Lower lobe of right lung (tissue), 2 donors: ENCODE measurements around the gene MAP7. TPM values are rescaled to one million over a fixed set of nuclear protein-coding genes. Genes with fewer than 3 reads are reported as not detected.

Experiments
- ATAC-seq, 2 donors: fragments of 200-7000 bp; cut with Tn5 transposase; one replicate each; pipeline ENCODE4 v1.9.1; 2020 to 2022; ENCODE audit warnings: mild to moderate bottlenecking in 2 of 2, moderate library complexity in 2 of 2
- DNase-seq: peaks from one replicate; pipeline ENCODE4 v3.0.0-alpha.2; 2020
- H3K27ac ChIP-seq: fragments of 200-600 bp; one replicate; pipeline ENCODE4 v1.8.0; 2022
- H3K27me3 ChIP-seq: fragments of 200-600 bp; one replicate; pipeline ENCODE4 v1.8.0; 2022; ENCODE audit warnings: low read depth
- H3K36me3 ChIP-seq: fragments of 200-600 bp; one replicate; pipeline ENCODE4 v1.8.0; 2022; ENCODE audit warnings: mild to moderate bottlenecking
- H3K4me1 ChIP-seq: fragments of 200-600 bp; one replicate; pipeline ENCODE4 v1.8.0; 2022
- H3K4me3 ChIP-seq: fragments of 200-600 bp; one replicate; pipeline ENCODE4 v1.8.0; 2022; ENCODE audit warnings: mild to moderate bottlenecking
- H3K9me3 ChIP-seq: fragments of 200-600 bp; one replicate; pipeline ENCODE4 v1.8.0; 2022
- intact Hi-C: fragments of 100-400 bp; cut with DNase I; formaldehyde crosslinking; loops from one replicate; pipeline ENCODE4 v1.11.0; 2022
- total RNA-seq: library from RNA; stranded (reverse); fragmentation: NEBNext Ultra II Directional; extraction: Animal tissue kit (Norgen Biotek cat#: 25700); gene quantifications from one replicate; pipeline ENCODE4 v1.2.1, GENCODE V29; 2021
- TF ChIP-seq, protein P1 (sequence below): fragments of 200-600 bp; IDR thresholded peaks from one replicate; pipeline ENCODE4 v1.8.0; 2022; ENCODE audit warnings: antibody characterized with exemption, mild to moderate bottlenecking
- donor health status: DM: no; HTN: yes; CAD: no; lungs with severe emphysema.

The MAP7 gene
- total RNA-seq, 1 donor from 2014 or later, result 18.3 TPM

DNA sequence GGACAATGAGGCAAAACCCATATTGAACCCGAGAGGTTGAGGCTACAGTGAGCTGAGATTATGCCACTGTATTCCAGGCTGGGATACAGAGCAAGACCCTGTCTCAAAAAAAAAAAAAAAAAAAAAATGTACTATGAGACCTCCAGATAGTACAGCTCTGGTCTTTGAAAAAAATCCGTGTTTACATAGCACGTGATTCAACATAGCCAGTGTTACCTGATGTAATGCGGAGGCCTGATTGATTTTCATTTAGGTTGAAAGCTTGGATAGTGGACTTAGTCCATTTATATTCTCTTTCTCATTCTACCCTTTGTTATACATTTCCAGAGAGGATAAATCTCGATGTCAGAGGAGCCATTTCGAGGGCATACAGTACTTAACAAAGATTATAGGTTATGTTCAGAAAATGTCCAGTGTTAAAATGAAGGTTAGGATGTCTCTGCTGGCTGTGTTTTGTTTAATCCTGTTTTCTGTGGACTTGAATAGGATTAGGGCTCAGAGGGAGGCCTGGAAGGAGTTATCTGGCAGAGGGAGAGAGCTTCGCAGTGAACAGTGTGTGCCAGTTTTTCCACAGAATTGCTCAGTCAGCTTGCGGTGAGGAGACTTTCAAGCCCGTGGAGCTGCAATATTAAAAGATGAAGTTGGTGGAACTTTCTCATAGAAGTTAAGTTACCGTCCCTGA lies 226.7 kb downstream of the MAP7 start:
- TF ChIP-seq, protein P1, sequence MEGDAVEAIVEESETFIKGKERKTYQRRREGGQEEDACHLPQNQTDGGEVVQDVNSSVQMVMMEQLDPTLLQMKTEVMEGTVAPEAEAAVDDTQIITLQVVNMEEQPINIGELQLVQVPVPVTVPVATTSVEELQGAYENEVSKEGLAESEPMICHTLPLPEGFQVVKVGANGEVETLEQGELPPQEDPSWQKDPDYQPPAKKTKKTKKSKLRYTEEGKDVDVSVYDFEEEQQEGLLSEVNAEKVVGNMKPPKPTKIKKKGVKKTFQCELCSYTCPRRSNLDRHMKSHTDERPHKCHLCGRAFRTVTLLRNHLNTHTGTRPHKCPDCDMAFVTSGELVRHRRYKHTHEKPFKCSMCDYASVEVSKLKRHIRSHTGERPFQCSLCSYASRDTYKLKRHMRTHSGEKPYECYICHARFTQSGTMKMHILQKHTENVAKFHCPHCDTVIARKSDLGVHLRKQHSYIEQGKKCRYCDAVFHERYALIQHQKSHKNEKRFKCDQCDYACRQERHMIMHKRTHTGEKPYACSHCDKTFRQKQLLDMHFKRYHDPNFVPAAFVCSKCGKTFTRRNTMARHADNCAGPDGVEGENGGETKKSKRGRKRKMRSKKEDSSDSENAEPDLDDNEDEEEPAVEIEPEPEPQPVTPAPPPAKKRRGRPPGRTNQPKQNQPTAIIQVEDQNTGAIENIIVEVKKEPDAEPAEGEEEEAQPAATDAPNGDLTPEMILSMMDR, result no peak
- ATAC-seq (no peak), DNase-seq (no peak)
- intact Hi-C loops, result no loop called here
- Histone ChIP-seq H3K4me1 (no peaks in the 10 kb centered on the region), H3K4me3 (no peak overlapping the region), H3K9me3 (no peaks in the 10 kb centered on the region), H3K27ac (no peak overlapping the region), H3K36me3 (no peaks in the 10 kb centered on the region), H3K27me3 (no peaks in the 10 kb centered on the region)

DNA sequence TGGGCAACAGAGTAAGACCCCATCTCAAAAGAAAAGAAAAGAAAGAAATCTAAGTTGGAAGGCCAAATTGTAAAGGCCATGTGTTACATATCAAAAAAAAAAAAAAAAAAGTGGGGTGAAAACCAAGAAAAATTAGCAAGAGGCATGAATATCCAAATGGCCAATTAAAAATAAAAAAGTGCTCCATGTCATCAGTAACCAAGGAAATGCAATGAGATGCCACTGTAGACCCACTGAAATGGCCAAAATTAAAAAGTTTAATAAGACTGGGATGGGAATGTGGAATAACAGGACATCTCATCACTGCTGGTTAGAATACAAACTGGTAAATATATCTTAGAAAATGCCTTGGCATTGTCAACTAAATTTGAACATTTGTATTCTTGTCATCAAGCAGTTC lies 230.5 kb downstream of the MAP7 start:
- no peak for DNase-seq
- H3K4me1 ChIP-seq, result no peaks in the 10 kb centered on the region
- H3K27ac ChIP-seq, result no peak overlapping the region
- H3K9me3 ChIP-seq, result no peaks in the 10 kb centered on the region
- intact Hi-C loops, result no loop called here
- H3K36me3 ChIP-seq, result no peaks in the 10 kb centered on the region
- H3K27me3 ChIP-seq, result no peaks in the 10 kb centered on the region
- no peak overlapping the region for H3K4me3 ChIP-seq
- TF ChIP-seq, protein P1, result no peak
- ATAC-seq, result no peak

DNA sequence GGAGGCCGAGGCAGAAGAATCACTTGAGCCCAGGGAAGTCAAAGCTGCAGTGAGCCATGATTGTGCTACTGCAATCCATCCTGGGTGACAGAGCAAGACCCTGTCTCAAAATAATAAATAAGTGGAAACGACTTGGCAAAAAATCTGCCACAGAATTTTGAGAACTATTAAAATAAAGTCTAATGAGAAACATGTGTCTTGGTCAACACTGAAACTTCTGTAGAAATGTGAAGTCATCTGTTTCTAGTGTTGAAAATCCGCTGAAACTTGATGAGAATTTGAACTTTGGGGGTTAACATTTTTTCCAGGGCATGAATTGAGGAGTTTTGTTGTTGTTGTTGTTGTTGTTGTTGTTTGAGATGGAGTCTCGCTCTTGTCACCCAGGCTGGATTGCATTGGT lies 231.5 kb downstream of the MAP7 start:
- H3K27me3 ChIP-seq, result no peaks in the 10 kb centered on the region
- intact Hi-C loops, result no loop called here
- no peaks in the 10 kb centered on the region for H3K4me1 ChIP-seq
- TF ChIP-seq, protein P1, result no peak
- no peaks in the 10 kb centered on the region for H3K9me3 ChIP-seq
- no peak for ATAC-seq
- H3K27ac ChIP-seq, result no peak overlapping the region
- H3K36me3 ChIP-seq, result no peaks in the 10 kb centered on the region
- H3K4me3 ChIP-seq, result no peak overlapping the region
- no peak for DNase-seq

GRCh38 chr6:136317971-136318370 lies 232.3 kb downstream of the MAP7 start:
- Histone ChIP-seq H3K27ac (no peak overlapping the region), H3K36me3 (no peaks in the 10 kb centered on the region), H3K4me3 (no peak overlapping the region), H3K4me1 (no peaks in the 10 kb centered on the region), H3K27me3 (no peaks in the 10 kb centered on the region), H3K9me3 (no peaks in the 10 kb centered on the region)
- TF ChIP-seq, protein P1, result no peak
- no peak for ATAC-seq
- intact Hi-C loops, result no loop called here
- DNase-seq, result no peak

DNA sequence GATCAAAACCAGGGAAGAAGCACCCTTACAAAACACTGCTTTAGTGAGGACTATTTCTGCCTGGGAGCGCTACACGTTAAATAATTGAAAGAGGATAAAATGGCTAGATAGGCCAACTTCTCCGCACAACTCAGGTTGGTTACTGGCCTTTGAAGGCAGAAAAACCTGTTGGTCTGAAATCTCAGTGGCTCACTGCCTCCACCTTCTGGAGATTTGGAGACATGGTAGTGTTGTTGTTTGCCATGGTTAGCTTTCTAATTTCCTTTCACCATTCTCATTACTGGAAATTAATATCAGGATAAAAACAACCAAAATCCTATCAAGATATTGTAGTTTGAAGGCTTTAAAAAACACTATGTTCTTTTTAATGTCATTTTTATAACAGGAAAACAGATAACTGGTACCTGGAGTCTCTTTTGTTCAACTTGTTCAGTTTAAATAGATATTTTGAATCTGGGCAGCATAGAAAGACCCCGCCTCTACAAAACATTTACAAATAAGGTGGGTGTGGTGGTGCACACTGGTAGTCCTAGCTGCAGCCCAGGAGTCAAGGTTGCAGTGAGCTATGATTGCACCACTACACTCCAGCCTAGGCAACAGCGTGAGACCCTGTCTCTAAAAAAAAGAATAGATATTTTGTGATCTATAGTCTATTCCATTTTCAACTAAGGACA lies 233.1 kb downstream of the MAP7 start:
- DNase-seq, result no peak
- Histone ChIP-seq H3K27ac (no peak overlapping the region), H3K4me3 (no peak overlapping the region), H3K4me1 (no peaks in the 10 kb centered on the region), H3K9me3 (no peaks in the 10 kb centered on the region), H3K36me3 (no peaks in the 10 kb centered on the region), H3K27me3 (no peaks in the 10 kb centered on the region)
- intact Hi-C loops, result no loop called here
- TF ChIP-seq, protein P1, result peak; percentile 80
- ATAC-seq, result peak; percentile 81 to 91
